ENCODE measurements around the gene PHKA2.

GRCh38 chrX:18920566-18920965 lies 63.3 kb downstream of the PHKA2 start:
- TF ChIP-seq, protein P1, sequence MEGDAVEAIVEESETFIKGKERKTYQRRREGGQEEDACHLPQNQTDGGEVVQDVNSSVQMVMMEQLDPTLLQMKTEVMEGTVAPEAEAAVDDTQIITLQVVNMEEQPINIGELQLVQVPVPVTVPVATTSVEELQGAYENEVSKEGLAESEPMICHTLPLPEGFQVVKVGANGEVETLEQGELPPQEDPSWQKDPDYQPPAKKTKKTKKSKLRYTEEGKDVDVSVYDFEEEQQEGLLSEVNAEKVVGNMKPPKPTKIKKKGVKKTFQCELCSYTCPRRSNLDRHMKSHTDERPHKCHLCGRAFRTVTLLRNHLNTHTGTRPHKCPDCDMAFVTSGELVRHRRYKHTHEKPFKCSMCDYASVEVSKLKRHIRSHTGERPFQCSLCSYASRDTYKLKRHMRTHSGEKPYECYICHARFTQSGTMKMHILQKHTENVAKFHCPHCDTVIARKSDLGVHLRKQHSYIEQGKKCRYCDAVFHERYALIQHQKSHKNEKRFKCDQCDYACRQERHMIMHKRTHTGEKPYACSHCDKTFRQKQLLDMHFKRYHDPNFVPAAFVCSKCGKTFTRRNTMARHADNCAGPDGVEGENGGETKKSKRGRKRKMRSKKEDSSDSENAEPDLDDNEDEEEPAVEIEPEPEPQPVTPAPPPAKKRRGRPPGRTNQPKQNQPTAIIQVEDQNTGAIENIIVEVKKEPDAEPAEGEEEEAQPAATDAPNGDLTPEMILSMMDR (IDR thresholded peaks at IDR 0.05; ENCODE audit: low read depth, low read length), result no peak
- no peak for TF ChIP-seq EZH2phosphoT487 (IDR thresholded peaks at IDR 0.05; ENCODE audit: low read depth)

Measured in OCI-LY3 (cell line).